ENCODE measurements around the gene ZNF101.

ZNF101 gene

DNA sequence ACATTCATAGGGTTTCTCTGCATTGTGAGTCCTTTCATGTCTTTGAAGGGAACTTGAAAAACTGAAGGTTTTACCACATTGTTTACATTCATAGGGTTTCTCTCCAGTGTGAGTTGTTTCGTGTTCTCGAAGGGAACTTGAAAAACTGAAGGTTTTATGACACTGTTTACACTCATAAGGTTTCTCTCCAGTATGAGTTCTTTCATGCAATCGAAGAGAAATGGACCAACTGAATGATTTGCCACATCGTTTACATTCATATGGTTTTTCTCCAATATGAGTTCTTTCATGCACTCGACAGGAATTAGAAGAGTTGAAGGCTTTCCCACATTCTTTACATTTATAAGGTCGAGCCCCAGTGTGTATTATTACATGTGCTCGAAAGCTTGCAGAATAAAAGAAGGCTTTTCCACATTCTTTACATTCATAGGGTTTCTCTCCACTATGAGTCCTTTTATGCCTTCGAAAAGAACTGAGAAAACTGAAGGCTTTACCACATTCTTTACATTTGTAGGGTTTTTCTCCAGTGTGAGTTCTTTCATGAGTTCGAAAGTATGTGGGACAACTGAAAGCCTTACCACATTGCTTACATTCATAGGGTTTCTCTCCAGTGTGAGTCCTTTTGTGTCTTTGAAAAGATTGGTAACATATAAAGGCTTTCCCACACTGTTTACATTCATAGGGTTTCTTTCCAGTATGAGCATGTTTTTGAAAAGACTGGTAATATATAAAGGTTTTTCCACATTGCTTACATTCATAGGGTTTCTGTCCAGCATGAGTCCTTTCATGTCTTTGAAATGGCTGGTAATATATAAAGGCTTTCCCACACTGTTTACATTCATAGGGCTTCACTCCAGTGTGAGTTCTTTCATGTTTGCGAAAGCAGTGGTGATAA is 43.5 kb downstream of the ZNF101 start:
- DNase-seq = no peak

GRCh38 chr19:19719798-19720197 is 51.2 kb downstream of the ZNF101 start:
- DNase-seq = no peak

- no peak for DNase-seq
These were observed 53.3 kb downstream of the ZNF101 start for GRCh38 chr19:19721896-19722295.

DNA sequence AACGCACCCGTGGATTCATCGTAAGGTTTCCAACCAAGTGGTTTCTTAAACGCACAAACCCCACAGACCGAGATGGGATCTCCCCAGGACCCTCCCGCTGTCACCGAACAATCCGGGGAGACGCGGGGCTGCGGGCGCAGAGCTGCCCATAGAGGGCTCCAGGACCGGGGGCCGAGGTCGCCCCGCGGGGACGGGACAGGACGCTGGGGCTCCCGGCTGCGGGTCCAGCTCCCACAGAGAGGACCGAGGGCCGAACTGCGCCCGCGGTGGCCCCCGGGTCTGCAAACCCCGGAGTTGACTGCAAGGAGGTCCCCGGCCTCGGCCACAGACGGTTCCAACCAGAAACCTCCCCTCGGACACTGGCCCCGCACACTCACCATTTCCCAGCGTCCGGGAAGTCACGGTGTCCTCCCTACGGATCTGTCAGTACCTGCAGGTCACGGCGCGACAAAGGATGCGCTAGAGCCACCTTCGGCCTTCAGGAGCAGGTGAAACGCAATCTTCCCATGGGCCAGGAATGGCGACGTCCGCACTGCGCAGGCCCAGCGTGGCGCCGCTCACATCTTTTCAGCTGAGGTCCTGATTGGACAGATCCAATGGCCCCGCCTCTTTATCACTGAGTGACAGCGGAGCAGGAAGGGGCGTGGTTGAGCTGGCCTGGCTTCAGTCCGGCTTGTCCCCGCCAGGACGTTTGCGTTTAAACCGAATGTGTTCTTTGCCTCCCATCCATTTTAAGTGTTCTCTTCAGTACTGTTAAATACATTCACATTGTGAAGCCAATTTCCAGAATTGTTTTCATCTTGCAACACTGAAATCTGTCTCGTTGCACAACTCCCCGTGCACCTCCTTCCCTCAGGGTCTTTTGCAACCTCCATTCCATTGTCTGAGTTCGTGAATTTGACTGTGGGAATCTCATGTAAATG is 64.2 kb downstream of the ZNF101 start, which contains the start of gene ZNF14:
TSS of gene ZNF14 (minus strand) at position 534 of the 923 bp plus-strand sequence. CDS start at position 380, 154 bp downstream.
- peak; percentile 89 to 97 for DNase-seq

All from inflammatory macrophage treated with lipopolysaccharide for 1 hour (primary cell).